Inferior parietal cortex (tissue), 1 donor: ENCODE data around the gene GMPS.
"Not testable (repeated sequence)": the region's sequence is repeated elsewhere in the genome, so short reads cannot be mapped to it uniquely, and the experiment has no call there.

Experiments
- DNase-seq: peaks from one replicate; pipeline ENCODE4 v3.0.0-alpha.2; 2016; ENCODE audit errors: extremely low spot score

Gene GMPS

GRCh38 chr3:155941354-155941753 is 70.9 kb downstream of the GMPS start:
- no peak for DNase-seq

GRCh38 chr3:155944081-155944480 is 73.6 kb downstream of the GMPS start:
- no peak for DNase-seq

- DNase-seq: no peak
Measured at GRCh38 chr3:155946178-155946577, 75.7 kb downstream of the GMPS start.

GRCh38 chr3:155948476-155948875 is 78.0 kb downstream of the GMPS start:
- no peak for DNase-seq

GRCh38 chr3:155949453-155950217 is 79.2 kb downstream of the GMPS start:
- no peak for DNase-seq

GRCh38 chr3:155956508-155957411 is 86.3 kb downstream of the GMPS start:
- DNase-seq: no peak

DNA sequence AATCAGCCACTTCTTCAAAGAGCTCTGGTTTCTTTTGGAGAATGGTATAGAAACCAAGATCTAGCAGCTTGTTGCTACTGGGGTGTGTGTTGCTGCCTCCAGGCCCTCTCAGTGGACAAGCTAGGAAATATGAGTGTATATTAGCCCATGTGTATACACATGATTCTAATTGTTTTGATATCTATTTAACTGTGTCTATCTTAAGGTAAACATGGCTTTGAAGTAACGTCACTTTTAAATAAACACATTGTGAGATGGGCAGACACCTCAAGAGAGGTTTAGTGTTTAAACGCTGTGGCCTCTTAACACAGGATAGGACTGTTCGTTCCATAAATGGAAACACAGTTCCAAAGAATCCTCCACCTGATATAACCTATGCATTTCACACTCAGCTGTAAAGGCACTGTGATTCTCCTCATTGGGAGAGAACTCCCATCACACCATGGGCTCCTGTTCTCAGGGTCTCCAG is 87.0 kb downstream of the GMPS start:
- no peak for DNase-seq

GRCh38 chr3:155958676-155959075 is 88.2 kb downstream of the GMPS start:
- no peak for DNase-seq

- no peak for DNase-seq
Measured at GRCh38 chr3:155960060-155960459, 89.6 kb downstream of the GMPS start.

DNA sequence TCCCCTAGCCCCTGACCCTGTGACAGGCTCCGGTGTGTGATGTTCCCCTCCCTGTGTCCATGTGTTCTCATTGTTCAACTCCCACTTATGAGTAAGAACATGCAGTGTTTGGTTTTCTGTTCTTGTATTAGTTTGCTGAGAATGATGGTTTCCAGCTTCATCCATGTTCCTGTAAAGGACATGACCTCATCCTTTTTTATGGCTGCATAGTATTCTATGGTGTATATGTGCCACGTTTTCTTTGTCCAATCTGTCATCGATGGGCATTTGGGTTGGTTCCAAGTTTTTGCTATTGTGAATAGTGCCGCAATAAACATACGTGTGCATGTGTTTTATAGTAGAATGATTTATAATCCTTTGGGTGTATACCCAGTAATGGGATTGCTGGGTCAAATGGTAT is 90.6 kb downstream of the GMPS start:
- not testable (repeated sequence) for DNase-seq

- DNase-seq: no peak
Measured at GRCh38 chr3:155963570-155963969, 93.1 kb downstream of the GMPS start.

DNA sequence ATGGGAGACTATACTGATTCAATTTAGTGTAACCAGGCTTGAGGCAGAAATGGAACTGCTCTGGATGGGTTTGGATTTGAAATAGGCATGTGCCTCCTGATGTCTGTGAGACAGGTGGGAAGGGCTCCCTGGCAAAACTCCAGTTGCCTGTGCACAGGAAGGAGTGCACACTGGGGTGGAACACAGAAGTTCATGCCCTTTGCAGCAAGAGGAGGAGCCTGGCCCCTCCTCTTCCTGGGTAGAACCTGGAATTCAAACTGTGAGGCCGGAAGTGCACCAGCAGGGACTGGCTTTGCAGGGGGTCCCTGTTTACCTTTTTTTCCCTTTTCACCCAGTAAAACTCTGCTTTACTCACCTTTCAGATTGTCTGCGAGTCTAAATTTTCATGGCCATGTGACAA is 99.9 kb downstream of the GMPS start:
- DNase-seq: no peak

DNA sequence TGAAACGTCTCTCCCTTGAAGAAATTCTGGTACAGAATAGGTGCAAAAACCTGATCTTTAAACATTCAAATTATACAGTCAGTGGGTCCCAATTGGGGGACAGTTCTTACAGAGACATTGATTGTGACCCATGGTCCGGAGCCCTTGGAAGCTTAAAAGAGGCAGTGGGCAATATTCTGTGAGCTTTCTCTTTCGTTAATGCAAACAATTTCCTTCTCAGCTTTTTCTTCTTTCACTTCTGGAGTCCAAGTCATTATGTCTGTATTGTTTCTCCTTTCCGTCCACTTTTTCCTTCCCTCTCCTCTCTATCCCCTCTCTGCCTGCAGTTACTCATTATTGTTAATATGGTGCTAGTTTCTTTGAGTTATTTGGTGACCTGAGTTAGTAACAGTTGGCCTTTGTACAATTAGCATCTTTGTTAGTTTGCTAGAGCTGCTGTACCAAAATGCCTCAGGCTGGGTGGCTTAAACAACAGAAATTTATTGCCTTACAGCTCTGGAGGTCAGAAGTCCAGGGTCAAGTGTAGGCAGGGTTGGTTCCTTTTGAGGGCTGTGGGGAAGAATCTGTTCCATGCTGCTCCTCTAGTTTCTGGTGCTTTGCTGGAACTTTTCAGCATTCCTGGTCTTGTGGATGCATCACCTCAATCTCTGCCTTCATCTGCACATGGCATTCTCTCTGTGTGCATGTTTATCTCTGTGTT is 102.6 kb downstream of the GMPS start:
- no peak for DNase-seq

DNA sequence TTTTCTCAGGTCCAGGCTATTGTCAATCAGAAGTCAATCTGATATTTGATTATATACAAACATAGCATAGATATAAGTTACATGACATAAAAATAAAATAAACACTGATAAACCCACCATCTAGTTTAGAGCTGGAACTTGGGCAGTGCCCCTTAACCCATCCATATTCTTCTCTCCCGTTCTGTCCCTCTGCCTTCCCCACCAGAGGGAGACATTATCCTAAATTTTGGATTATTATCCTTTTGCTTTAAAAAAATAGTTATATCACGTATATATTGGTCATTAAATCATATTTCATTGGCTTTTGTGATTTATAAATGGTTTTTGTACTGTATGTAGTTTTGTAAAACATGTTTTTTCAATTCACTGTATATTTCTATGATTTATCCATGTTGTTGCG is 107.9 kb downstream of the GMPS start:
- DNase-seq: no peak

GRCh38 chr3:155979746-155980145 is 109.3 kb downstream of the GMPS start:
- no peak for DNase-seq

GRCh38 chr3:155981669-155982068 is 111.2 kb downstream of the GMPS start:
- no peak for DNase-seq

DNA sequence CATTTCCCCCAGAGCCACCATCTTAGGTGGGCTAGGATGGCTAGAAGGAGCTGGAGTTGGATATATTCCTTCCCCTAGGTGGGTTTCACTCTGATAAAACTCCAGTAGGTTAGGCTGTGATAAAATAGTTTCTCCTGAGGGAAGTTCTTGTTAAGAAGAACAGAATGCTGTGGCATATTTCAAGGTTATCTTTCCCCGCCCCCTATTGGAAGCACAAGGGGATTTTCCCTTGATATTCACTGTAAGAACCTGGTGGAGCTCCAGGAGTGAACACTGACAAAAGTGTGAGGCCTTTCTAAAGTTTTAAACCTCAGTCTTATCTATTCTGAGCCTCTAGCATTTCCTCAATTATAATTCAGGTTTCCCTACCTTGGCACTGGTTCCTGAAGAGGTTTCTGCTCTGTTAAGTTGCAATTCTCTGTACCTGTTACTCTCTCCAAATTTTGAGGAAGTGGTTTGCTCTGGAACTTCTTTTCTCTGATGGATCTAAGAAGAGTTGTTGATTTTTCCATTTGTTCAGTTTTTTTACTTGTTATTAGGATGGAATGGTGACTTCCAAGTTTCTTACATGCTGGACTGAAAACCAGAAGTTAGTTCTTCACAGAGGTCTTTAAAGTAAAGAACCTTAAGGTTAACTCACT is 113.5 kb downstream of the GMPS start:
- no peak for DNase-seq

- no peak for DNase-seq
Measured at GRCh38 chr3:155984791-155985417, 114.5 kb downstream of the GMPS start.

- no peak for DNase-seq
Measured at GRCh38 chr3:155989536-155989935, 119.1 kb downstream of the GMPS start.

- no peak for DNase-seq
Measured at GRCh38 chr3:155991212-155991611, 120.8 kb downstream of the GMPS start.

DNA sequence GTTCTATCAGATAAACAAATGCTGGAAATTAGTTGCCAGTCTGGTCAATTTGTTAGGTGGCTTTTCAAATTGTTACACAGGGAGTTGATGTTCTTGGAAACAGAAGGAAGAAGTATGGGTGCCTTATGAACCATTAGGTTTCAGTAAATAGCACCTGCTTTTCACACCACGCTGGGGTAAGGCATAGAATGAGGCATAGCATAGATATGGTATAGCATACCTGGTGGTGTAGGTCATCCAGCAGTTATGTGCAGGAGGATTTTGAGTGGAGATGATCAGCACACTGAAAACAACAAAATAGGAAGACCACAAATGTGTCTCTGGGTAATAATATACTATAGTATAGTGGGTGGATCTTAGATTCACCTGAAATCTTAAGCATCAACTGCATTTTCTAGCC is 121.4 kb downstream of the GMPS start:
- no peak for DNase-seq
